GM18873 (cell line): ENCODE results near the gene ELP1.

Experiments used
- ATAC-seq: cut with Tn5 transposase; IDR thresholded peaks from one replicate; pipeline ENCODE4 v1.9.1; 2021; ENCODE audit warnings: mild to moderate bottlenecking, moderate library complexity, moderate number of reproducible peaks; ENCODE audit not compliant: unreplicated experiment, low FRiP score

ELP1 gene

DNA sequence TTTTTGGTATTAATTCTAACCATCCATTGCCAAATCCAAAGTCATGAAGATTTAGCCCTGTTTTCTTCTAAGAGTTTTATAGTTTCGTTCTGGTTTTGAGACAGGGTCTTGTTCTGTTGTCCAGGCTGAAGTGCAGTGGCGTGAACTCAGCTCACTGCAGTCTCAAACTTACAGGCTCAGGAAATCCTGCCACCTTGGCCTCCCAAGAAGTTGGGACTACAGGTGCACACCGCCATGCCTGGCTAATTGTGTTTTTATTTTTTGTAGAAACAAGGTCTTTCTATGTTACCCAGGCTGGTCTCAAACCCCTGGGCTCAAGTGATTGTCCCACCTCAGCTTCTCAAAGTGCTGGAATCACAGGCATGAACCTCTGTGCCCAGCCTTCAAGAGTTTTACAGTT is 50.8 kb downstream of the ELP1 start:
- ATAC-seq: no peak

DNA sequence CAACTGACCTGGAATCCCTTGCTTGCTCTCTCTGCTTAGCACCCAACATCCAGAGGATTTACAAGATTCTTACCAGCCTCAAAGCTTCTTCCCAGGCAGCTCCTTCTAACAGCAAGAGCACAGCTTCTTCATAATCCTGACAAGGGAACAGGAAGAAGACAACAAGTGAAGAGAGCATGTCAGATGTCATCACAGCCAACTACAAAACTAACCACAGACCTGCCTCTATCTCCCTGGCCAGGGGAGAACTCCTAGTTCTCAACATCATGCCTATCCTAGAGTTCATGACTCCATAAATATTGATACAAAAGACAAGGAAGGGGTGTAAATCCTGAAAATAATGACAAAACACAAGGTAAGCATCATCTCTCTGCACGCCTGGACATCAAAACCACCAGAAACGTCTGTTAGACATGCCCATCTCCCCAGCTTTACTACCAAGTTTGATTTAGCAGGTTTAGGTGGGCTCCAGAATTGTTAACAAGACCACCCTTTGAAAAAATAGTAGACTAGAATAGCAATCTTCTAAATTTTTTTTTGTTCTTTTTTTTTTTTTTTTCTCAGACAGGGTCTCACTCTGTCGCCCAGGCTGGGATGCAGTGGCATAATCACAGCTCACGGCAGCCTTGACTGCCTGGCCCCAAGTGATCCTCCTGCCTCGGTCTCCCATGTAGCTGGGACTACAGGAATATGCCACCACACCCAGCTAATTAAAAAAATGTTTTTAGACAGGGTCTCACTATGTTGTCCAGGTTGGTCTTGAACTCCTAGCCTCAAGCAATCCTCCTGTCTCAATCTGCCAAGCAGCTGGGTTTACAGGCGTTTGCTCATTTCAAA is 51.7 kb downstream of the ELP1 start:
- no peak for ATAC-seq

DNA sequence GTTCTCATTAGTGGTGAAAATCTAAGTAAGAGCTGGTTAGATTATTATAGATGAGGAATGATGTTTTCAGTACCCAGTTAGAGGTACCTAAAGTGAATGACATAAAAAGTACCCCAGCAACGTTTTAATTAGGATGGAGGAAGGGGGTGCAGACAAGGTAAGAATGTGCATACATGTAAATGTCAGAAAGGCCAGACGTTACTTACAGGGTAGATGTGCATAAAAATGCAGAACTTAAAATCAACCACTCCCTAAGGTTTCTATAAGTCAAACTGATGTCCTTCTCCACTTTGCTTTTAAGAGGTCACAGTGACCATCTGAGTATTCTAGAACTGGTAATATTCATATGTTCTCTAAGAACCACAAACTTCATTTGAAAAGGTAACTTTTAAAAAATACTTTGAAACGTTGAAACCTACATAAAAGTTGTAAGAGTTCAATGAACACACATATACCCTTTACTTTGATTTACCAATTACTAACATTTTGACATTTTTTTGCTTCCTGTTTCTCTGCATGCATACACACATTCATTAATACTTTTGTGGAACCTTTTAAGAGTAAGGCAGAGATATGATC is 53.1 kb downstream of the ELP1 start:
- no peak for ATAC-seq

DNA sequence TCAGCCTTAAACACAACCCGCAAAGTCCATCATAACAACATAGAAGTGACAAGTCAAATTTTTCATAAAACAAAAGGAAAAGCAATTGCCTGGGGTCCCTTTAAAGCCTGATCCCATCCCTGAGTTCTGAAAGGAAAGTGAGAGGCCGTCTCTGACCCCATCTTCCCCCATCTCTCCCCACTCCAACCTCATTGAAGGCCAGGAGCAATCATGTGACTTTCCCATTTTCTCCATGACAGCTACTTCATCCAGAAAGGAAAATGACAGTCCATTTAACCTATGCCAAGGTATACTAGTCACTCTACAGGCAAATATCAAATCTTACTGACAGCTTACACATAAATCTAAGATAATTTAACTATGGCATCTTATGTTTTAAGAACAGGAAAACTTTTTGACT is 56.4 kb downstream of the ELP1 start:
- ATAC-seq: no peak

DNA sequence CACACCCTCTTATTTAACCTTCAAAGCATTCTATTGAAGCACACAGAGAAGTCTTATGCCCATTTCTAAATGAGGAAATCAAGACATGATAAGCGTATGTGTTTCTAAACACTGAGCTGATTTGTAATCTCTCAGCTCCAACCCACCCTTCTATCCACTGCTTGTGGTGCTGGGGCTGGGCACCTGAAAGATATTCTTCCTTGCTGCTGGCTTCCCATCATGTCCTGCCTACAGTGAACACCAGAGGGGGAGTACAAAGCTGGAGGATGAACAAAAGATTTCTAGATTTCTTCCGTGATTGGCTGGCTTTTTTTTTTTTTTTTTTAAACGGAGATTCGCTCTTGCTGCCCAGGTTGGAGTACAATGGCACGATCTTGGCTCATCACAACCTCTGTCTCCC is 57.5 kb downstream of the ELP1 start:
- no peak for ATAC-seq

DNA sequence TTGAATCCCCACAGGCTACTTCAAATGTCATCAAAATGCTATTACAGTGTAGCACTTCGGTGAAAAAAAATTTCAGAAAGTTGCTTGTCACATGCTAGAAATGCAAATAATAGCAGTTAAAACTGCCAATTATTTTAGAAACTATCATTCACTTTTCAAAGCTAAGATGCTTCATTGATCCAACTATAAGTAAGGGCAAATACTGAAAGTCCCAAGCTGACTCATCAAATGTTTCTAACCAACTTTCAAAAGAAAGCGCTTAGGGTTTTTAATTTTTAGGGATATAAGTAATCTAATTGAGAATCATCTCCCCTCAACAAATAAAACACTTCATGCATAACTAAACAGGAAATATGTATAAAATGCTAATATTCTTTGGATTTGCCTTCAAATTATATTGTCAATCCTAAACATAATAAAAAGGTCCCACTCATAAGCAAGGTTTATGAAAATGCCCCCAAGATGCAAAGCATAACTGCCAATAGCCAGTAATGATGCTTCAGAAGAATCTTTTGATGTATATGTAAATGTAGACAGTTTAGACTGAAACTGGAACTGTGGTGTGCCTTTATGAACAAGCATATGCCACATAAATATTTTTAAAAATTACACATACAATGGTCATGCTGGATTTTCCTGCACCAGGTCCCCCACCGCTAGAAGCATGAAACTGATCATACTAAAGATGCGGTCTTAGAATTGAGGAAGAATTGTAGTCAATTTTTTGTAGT is 59.7 kb downstream of the ELP1 start:
- ATAC-seq: no peak

DNA sequence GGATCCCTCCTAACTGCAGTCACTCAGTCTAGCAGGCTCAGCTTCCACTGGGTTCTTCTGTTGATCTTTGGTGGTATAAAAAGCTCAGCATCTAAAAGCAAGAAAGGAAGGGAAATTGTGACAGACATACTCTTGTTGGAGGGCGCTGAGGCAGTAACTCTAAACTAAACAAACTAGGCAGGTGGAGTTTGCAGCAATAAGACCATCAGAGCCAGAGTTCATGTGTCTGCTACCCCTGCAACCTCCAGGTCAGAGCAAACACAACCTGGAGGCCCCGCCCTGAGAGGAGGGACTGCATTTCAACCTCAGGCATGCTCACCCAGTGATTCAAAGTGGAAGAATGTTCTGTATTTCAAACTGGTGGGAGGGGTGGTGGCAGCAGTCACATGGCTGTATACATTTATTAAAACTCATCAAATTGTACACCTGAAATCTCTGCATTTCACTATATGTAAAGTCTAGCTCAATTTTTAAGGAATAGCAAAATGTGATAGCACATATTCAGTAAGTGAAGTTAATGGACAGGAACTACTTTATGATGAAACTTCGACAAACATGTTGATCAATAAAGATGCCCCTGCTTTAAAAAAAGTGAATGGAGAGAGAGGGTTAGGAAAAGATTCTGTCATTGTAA is 64.7 kb downstream of the ELP1 start:
- ATAC-seq: no peak

DNA sequence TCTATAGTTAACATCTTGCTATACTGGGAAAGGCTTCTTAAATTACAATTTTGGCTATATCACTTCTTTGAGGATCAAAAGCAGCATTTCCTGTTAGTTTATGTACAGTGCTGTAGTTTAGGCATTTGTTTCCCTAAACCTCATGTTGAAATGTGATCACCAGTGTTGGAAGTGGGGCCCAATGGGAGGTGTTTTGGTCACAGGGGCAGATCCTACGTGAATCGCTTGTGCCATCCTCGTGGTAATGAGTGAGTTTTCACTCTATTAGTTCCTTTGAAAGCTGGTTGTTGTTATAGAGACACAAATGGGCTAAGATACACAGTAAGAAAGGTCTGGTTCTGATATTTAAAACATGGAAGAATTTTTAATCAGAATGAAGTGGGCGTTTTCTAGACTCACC is 66.1 kb downstream of the ELP1 start:
- no peak for ATAC-seq

DNA sequence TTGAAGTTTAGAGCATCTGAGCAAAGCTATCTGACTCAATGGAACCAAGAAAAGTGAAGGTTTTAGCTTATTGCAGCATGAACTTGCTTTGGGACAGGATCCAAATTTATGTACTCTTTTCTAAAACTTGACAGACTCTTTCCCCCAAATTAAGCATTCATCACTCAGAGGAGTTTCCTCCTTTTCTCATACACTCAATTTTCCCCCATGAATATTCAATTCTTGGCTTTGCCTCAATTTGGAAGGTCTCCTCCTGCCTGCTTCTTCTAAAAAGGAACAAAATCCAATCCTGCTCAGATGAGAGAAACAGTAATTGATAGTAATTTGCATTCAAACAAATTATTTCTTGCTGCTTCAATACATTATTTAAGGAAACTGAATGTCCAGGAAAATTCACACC is 66.8 kb downstream of the ELP1 start:
- ATAC-seq: no peak

DNA sequence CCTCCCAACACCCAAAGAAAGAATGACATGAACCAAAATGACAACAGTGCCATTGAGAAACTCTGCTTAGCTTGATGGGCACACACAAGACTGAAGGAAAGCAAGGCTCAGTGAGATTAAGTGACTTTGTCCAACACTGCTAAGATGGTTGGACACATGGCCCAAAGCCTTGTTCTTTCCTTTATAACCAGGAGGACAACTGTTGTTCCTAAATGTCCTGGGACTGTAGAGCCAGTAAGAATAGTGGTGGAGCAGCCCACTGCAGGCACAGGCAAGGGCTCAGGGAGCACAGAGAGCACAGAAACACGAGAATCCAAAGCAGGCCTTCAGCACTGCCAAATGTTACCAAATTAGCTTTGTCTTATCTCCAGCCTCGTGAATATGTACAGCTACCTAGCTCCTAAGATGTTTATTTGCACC is 67.9 kb downstream of the ELP1 start:
- ATAC-seq: no peak

DNA sequence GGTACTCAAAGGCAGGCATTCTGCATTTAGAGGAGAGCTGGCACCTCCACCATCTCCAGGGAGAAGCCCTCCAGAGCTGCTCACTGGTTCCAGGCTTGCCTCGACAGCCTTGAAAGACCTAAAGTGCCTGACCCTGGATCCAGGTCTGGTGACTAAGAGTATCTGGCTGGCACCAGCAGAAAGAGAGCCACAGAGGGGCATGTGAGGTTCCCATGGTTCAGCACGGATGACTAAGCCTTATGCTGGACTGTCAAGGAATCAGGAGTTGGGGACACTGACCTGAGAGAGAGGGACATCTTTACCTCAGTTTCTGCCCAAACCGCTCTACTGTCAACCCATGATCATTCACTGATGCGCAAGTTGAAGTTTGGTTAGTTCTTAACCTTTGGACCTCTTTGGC is 68.9 kb downstream of the ELP1 start:
- no peak for ATAC-seq

DNA sequence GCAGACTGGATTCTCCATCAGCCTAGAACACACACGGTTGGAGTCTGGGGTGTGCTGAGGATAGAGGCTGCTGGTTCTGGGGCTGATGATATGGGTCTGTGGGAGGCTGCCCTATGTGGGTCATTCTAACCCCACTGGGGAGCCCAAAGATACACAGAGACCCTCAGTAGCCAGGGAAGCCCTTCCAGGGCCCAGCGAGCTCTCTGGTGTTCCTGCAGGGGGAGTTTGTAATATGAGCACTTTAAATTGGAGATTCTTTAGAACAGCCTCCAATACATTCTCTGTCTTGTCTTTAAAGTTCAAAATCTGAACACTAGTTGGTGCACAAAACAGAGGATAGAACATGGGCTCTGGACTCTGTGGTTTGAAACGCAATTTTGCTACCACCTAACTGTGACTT is 69.5 kb downstream of the ELP1 start:
- no peak for ATAC-seq

DNA sequence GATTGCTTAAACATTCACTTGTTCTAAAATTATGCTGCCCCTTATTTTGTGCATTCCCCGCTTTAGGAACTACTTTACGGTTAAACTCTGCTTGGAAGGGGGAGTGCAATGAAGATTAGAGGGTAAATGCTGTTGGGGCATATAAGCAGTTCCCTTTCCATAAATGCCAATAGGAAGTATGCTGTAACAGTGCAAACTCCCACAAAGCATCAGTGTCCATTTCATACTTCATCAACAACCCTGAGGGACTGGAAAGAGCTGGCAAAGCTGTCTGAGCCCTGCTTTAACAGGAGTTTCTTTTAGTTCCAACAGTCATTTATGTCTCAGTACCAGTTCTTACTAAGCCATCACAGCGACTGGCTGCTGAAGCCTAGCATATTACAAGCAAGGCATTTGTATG is 70.0 kb downstream of the ELP1 start:
- no peak for ATAC-seq

DNA sequence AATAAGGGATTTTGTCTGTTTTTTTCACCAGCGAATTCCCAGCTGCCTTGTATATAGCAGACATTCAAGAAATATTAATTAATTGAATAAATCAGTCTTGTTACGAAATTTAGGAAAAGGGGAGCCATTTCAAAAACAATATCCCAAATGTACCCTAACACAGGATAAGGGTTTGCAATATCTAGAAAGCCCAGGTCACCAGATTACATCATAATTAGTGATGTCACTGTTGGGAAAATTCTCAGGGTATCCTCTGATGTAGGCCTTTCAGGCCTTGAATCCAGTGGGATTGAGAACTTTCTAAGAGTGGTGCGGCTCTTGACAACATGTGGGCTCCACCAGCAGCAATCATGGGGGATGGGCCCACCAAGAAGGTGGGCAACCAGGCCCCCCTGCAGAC is 71.9 kb downstream of the ELP1 start, which contains the start of gene ACTL7A:
Gene ACTL7A, plus strand, starts transcription at position 270 of the 400 bp plus-strand sequence. Its CDS starts 57 bp downstream, at position 327.
- ATAC-seq: no peak

DNA sequence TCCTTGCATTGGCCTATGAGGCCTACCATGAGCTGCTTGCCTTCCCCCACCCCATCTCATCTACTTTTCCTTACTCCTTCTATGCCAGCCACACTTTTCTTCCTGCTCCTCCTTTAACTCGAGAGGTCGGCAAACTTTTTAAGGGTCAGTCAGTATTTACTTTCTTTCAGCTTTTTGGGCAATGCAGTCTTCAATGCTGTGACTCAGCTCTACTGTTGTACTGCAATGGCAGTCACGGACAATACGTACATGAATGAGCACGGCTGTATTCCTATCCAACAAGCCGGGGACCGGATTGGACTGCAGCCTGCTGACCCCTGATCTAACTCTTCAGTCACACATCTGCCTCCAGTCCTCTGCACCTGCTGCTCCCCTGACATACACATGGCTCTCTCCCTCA is 72.5 kb downstream of the ELP1 start:
- no peak for ATAC-seq

DNA sequence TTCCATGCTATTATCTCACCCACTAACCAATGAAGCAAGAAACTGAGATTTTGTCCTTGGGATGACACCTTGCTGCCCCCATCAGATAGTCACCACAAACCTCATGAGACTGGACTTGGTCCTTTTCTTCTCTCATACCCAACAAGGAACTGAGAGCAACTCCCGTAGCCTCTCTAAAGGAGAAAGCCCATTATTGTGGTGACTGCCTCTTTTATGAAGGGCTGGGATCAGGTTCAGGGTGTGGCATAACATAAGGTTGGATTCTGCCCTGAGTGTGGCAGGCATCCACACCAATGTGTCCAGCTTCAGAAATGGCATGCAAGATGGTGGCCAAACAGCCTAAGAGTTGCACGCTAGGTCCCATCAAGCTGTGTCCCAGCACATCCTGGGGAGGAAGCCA is 73.2 kb downstream of the ELP1 start:
- ATAC-seq: no peak

DNA sequence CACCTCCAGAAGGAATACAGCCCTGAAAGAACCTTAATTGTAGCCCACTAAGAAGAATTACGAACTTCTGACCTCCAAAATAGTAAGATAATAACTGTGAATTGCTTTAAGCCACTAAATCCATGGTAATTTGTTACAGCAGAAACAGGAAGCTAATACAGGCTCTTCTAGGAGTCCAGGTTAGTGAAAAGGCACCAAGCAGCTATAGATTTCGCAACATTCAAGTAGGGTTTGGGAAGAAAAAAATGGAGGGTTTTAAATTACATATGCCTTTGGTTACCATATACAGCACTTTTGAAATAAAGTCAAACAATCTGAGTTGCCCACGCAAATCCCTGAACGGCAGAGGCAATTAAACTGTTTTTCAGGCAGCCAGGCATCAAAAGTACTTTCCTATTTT is 73.6 kb downstream of the ELP1 start:
- no peak for ATAC-seq

DNA sequence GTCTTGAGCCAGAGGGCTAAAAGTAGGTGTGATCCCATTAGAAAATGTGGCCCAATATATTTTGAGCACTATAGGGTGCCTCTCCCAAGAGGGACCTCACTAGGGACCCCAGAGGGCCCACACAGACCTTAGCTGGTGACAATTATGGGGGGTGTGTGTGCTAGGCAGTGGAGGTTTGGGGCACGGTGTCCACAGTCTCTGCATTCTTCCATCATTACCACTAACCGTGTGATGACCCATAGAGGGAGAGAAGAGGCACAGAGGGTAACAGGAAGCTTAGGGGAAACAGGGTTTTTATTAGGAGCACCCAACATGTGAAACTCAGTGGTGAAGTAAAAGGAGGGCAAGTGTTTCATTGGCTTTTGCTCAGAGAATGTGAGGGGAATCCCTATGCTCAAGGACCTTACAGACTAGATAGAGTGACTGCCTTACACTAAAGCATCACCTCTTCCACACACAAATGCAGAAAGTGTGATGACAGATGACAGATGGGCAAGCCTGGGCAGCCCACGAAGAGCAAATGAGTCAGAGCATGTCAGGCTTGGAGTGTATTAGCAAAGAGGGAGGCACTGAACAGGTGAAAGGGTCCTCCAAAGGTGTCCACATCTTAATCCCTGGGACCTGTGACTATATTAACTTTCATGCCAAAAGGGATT is 74.3 kb downstream of the ELP1 start:
- ATAC-seq: no peak

DNA sequence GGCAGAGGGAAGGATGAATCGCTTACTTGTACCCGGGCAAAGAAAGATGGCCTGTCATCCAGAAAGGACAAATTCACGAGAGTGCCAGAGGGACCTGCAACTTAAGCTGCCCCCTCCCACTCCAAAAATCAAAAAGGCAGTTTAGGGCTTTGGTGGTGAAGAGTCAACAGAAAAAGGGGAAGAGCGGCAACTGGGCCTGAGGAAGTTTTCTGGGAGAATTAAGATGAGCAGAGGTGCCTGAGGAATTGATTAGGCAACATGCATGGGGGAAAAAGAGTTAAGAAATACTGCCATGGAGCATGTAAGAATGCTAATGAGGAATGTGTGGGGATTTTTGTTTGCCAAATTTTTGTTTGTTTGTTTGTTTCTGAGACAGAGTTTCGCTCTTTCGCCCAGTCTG is 76.4 kb downstream of the ELP1 start:
- ATAC-seq: no peak

DNA sequence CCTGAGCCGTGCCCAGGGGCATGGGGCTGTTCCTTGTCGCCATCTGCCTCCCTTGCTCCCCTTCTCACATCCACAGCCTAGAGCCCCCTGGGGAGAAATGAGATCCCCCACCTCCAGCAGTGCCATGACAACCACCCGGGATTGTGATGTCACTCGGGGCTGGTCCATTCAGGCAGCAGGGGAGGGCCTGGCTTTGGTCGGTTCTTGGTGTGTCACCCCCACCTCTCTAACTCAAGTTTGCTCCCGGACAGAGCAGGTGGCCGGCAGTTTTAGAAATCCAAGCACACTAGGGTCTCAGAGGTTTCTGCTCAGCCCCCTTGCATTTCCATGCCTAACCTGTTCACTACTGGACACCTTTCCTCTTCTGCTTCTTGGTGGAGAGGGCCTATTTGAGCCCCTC is 78.0 kb downstream of the ELP1 start, which contains the start of gene ACTL7B:
Gene ACTL7B, minus strand, starts transcription at position 99 of the 400 bp plus-strand sequence. Its CDS starts 56 bp downstream, at position 43.
- ATAC-seq: no peak

DNA sequence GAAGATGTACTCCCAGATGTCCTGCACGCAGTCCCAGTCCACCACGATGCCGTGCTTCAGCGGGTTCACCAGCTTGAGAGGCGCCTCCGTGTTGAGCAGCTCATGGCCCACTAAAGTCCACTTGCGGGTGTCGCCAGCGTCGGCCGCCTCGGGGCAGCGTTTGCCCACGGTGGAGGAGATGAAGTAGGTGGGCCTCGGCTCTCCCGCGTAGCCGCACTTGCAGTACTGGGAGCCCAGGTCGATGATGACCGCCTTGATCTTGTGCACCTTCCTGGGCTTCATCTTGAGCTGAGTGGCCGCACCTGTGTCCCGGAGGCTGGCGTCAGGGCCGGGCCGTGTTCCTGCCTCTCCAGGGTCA is 78.4 kb downstream of the ELP1 start:
- ATAC-seq: no peak
